Natural killer cell (primary cell): ENCODE data around the gene TYROBP. TPM values are rescaled to one million over a fixed set of nuclear protein-coding genes. Genes with fewer than 3 reads are reported as not detected.

Source experiments
- ATAC-seq, 3 donors: fragments of 150-1000 bp in 2 of 3; fragments of 200-7000 bp in 1 of 3; cut with Tn5 transposase; 1 replicate in 1 of 3; 2 replicates in 2 of 3; pipeline ENCODE4 v1.10.0; 2021; ENCODE audit warnings: mild to moderate bottlenecking in 2 of 3, moderate library complexity in 2 of 3
- DNase-seq, 2 donors: peaks; one replicate each; pipeline versions ENCODE4 v3.0.0 to v3.0.0-alpha.2; 2013 to 2021; ENCODE audit warnings: mixed read lengths in 1 of 2
- H3K27ac ChIP-seq: one replicate; pipeline ENCODE4 v1.5.1; 2013; ENCODE audit warnings: mild to moderate bottlenecking, low read length
- H3K27me3 ChIP-seq: one replicate; pipeline ENCODE4 v1.6.1; 2013; ENCODE audit warnings: low read length; ENCODE audit not compliant: control insufficient read depth, insufficient read depth
- H3K36me3 ChIP-seq: one replicate; pipeline ENCODE4 v1.6.1; 2013; ENCODE audit warnings: low read length; ENCODE audit not compliant: control insufficient read depth, insufficient read depth
- H3K4me1 ChIP-seq: one replicate; pipeline ENCODE4 v1.6.1; 2013; ENCODE audit warnings: low read length; ENCODE audit not compliant: control insufficient read depth, insufficient read depth
- H3K4me3 ChIP-seq: one replicate; pipeline ENCODE4 v1.5.1; 2013; ENCODE audit warnings: low read length
- H3K9me3 ChIP-seq: one replicate; pipeline ENCODE4 v1.6.1; 2013; ENCODE audit warnings: low read length; ENCODE audit not compliant: control insufficient read depth, insufficient read depth
- H3K27ac Mint-ChIP-seq, 2 donors: one replicate each; pipeline ENCODE4 v1.8.0; 2022; ENCODE audit warnings: mild to moderate bottlenecking in 2 of 2, mixed read lengths in 2 of 2, moderate library complexity in 1 of 2
- H3K27me3 Mint-ChIP-seq, 2 donors: one replicate each; pipeline ENCODE4 v1.8.0; 2022; ENCODE audit warnings: low read depth in 2 of 2, mixed read lengths in 2 of 2
- H3K36me3 Mint-ChIP-seq: one replicate; pipeline ENCODE4 v1.8.0; 2022; ENCODE audit warnings: mixed read lengths
- H3K4me1 Mint-ChIP-seq, 2 donors: one replicate each; pipeline ENCODE4 v1.8.0; 2022; ENCODE audit warnings: mixed read lengths in 2 of 2
- H3K4me3 Mint-ChIP-seq: one replicate; pipeline ENCODE4 v1.8.0; 2022; ENCODE audit warnings: mild to moderate bottlenecking, moderate library complexity, mixed read lengths
- H3K9me3 Mint-ChIP-seq, 2 donors: one replicate each; pipeline ENCODE4 v1.8.0; 2022; ENCODE audit warnings: mixed read lengths in 2 of 2
- CTCF ChIP-seq: fragments of 200-600 bp; IDR thresholded peaks from one replicate; pipeline ENCODE4 v1.8.0; 2022; ENCODE audit warnings: antibody characterized with exemption
- WGBS: methylation state at CpG from one replicate; pipeline ENCODE4 v1.1.7; 2013; ENCODE audit warnings: missing lambda C conversion rate; ENCODE audit not compliant: insufficient coverage; 5-methylcytosine and 5-hydroxymethylcytosine counted together
- intact Hi-C: fragments of 100-400 bp; cut with micrococcal nuclease; formaldehyde crosslinking; loops from one replicate; pipeline ENCODE4 v1.14.2; 2022
- total RNA-seq, 4 donors: library from RNA; stranded (reverse); fragments of 120-200 nt in 1 of 4; gene quantifications; one replicate each; pipeline versions ENCODE4 v1.2.3 to v1.2.4, GENCODE V29; 2013 to 2022

The TYROBP gene
- total RNA-seq, 3 donors from 2014 or later (not counting 1 experiment from before 2014, with no cell fraction given) = 439 to 494 (median 469) TPM

- no peak for TF ChIP-seq CTCF
- H3K4me3 Mint-ChIP-seq = no peak overlapping the region
- Histone ChIP-seq H3K4me3 (no peak overlapping the region), H3K36me3 (no peaks in the 10 kb centered on the region), H3K9me3 (no peaks in the 10 kb centered on the region), H3K27ac (no peak overlapping the region), H3K4me1 (peaks cover 59% of the 10 kb centered on the region), H3K27me3 (peaks cover 9% of the 10 kb centered on the region)
- H3K9me3 Mint-ChIP-seq = no peaks in the 10 kb centered on the region
- intact Hi-C loops = no loop called here
- H3K36me3 Mint-ChIP-seq = no peaks in the 10 kb centered on the region
- WGBS = 62% methylated on average over 7 of the region's 7 CpGs
- H3K4me1 Mint-ChIP-seq = peaks cover 17 to 44% of the 10 kb centered on the region in 2 donors
- peak overlapping the region; percentile 79 to 91 for H3K27ac Mint-ChIP-seq
- peaks cover 0 to 4% of the 10 kb centered on the region in 2 donors for H3K27me3 Mint-ChIP-seq
- ATAC-seq (no peak), DNase-seq (no peak)
Observed at GRCh38 chr19:35932291-35932936, 24.3 kb upstream of the TYROBP start.

GRCh38 chr19:35931874-35932202, 23.7 kb upstream of the TYROBP start:
- peak; percentile 60 for TF ChIP-seq CTCF
- intact Hi-C loops = loop anchor here (1.0 kb wide), 6 partner anchors 29 to 239 kb away; partner anchors contain the start of genes LIN37, THAP8 and WDR62
- Histone ChIP-seq H3K36me3 (no peaks in the 10 kb centered on the region), H3K27me3 (peaks cover 9% of the 10 kb centered on the region), H3K9me3 (no peaks in the 10 kb centered on the region), H3K4me1 (peaks cover 57% of the 10 kb centered on the region), H3K4me3 (no peak overlapping the region), H3K27ac (no peak overlapping the region)
- Mint-ChIP-seq H3K27ac (peak overlapping the region; percentile 79 to 91), H3K36me3 (no peaks in the 10 kb centered on the region), H3K9me3 (no peaks in the 10 kb centered on the region), H3K4me3 (no peak overlapping the region), H3K27me3 (peaks cover 0 to 4% of the 10 kb centered on the region in 2 donors), H3K4me1 (peaks cover 20 to 49% of the 10 kb centered on the region in 2 donors)
- no peak for DNase-seq
- ATAC-seq = no peak
- 11% methylated on average over 9 of the region's 9 CpGs for WGBS

GRCh38 chr19:35931161-35931873, 23.2 kb upstream of the TYROBP start:
- Histone ChIP-seq H3K4me3 (peak overlapping the region; percentile 26), H3K27ac (peak overlapping the region; percentile 86), H3K27me3 (peaks cover 6% of the 10 kb centered on the region), H3K4me1 (peaks cover 56% of the 10 kb centered on the region), H3K36me3 (no peaks in the 10 kb centered on the region), H3K9me3 (no peaks in the 10 kb centered on the region)
- H3K4me1 Mint-ChIP-seq = peaks cover 24 to 54% of the 10 kb centered on the region in 2 donors
- H3K27me3 Mint-ChIP-seq = peaks cover 0 to 4% of the 10 kb centered on the region in 2 donors
- DNase-seq = peak; percentile 97 to 100
- no peaks in the 10 kb centered on the region for H3K36me3 Mint-ChIP-seq
- intact Hi-C loops = loop anchor here (1.0 kb wide), 6 partner anchors 28 to 238 kb away; partner anchors contain the start of genes LIN37, THAP8 and WDR62
- H3K4me3 Mint-ChIP-seq = peak overlapping the region; percentile 83
- H3K9me3 Mint-ChIP-seq = no peaks in the 10 kb centered on the region
- TF ChIP-seq CTCF = peak; percentile 83
- peak; percentile 89 to 98 (median 91) for ATAC-seq
- under 1% methylated on average over 47 of the region's 47 CpGs for WGBS
- peak overlapping the region; percentile 79 to 91 for H3K27ac Mint-ChIP-seq
